Lung (tissue), 12 donors: Measurements from ENCODE around the gene DMRTA1. TPM values are rescaled to one million over a fixed set of nuclear protein-coding genes. Genes with fewer than 3 reads are reported as not detected.

Experiments used
- ATAC-seq: fragments of 200-7000 bp; cut with Tn5 transposase; one replicate; pipeline ENCODE4 v1.9.1; 2020; ENCODE audit warnings: moderate number of reproducible peaks; ENCODE audit not compliant: insufficient read depth, low FRiP score
- DNase-seq, 3 donors: peaks; one replicate each; pipeline ENCODE4 v3.0.0-alpha.2; 2013 to 2017
- H3K27ac ChIP-seq, 2 donors: one replicate each; pipeline ENCODE4 v1.5.1; 2013; ENCODE audit warnings: mild to moderate bottlenecking in 2 of 2, moderate library complexity in 2 of 2, control low read depth in 1 of 2, inconsistent platforms in 1 of 2, low read depth in 1 of 2, low read length in 1 of 2
- H3K27me3 ChIP-seq, 3 donors: one replicate each; pipeline ENCODE4 v1.5.1; 2013; ENCODE audit warnings: low read length in 2 of 3; ENCODE audit not compliant: control insufficient read depth in 3 of 3, insufficient read depth in 3 of 3
- H3K36me3 ChIP-seq, 4 donors: one replicate each; pipeline ENCODE4 v1.5.1; 2013; ENCODE audit warnings: low read length in 4 of 4, mild to moderate bottlenecking in 1 of 4, moderate library complexity in 1 of 4; ENCODE audit not compliant: control insufficient read depth in 4 of 4, insufficient read depth in 4 of 4
- H3K4me1 ChIP-seq, 5 donors: one replicate each; pipeline ENCODE4 v1.5.1; 2013; ENCODE audit warnings: low read length in 5 of 5, mild to moderate bottlenecking in 2 of 5, moderate library complexity in 1 of 5; ENCODE audit not compliant: control insufficient read depth in 5 of 5, insufficient read depth in 5 of 5
- H3K4me3 ChIP-seq: one replicate; pipeline ENCODE4 v1.5.1; 2013; ENCODE audit warnings: mild to moderate bottlenecking, control low read depth, moderate library complexity
- H3K9ac ChIP-seq, 2 donors: one replicate each; pipeline ENCODE4 v1.5.1; 2013; ENCODE audit warnings: low read length in 2 of 2, control low read depth in 1 of 2; ENCODE audit not compliant: insufficient read depth in 1 of 2
- H3K9me3 ChIP-seq, 4 donors: one replicate each; pipeline ENCODE4 v1.5.1; 2013; ENCODE audit warnings: low read length in 3 of 4, mild to moderate bottlenecking in 1 of 4, moderate library complexity in 1 of 4; ENCODE audit not compliant: control insufficient read depth in 4 of 4, insufficient read depth in 3 of 4
- WGBS, 2 donors: extraction: QIAGEN DNeasy Blood & Tissue Kit; methylation state at CpG; one replicate each; pipeline ENCODE4 v1.1.7; 2013; 5-methylcytosine and 5-hydroxymethylcytosine counted together
- polyA plus RNA-seq, 2 donors: library from polyadenylated mRNA; stranded (reverse); fragments of 200-250 nt; gene quantifications; one replicate each; pipeline ENCODE4 v1.2.1, GENCODE V29; 2013
- total RNA-seq, 2 donors: library from RNA; depleted of rRNA in 1 of 2; stranded (reverse); fragments of >200 nt in 1 of 2; gene quantifications; one replicate each; pipeline ENCODE4 v1.2.1, GENCODE V29; 2014 to 2021
- TF ChIP-seq, protein P1 (sequence below): IDR thresholded peaks from 2 replicates; pipeline ENCODE4 v1.5.1; 2012; ENCODE audit warnings: mild to moderate bottlenecking; ENCODE audit errors: control extremely low read depth, extremely low read depth
- donor health status: control.
- donor health status: control.
- donor health status: Bipolar disorder and iron deficiency.
- donor health status: healthy.
- donor health status: DM: yes; HTN: yes; CAD: no.

DMRTA1 gene
- total and polyA plus RNA-seq, 4 donors, result 0.69 to 4.2 (median 1.4) TPM

DNA sequence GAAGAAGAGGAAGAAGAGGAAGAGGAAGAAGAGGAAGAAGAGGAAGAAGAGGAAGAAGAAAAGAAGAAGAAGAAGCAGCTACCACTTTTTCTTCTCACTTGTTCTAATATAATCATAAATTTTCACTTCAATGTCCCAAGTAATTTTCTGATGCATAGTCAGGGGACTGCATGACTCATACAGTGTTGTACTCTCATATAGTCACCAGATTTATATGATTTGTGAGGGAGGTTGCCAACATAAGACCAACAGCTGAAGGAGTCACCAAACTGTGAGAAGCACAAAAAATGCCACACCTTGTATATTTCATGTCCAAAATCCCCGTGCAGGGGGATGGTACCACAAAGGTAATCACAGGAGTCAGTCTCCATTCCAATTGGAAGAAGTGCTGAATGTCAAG, 32.7 kb upstream of the DMRTA1 start:
- no peaks in the 10 kb centered on the region for H3K27me3 ChIP-seq
- no peak overlapping the region for H3K27ac ChIP-seq
- peaks cover 0 to 7% (median 0%) of the 10 kb centered on the region in 4 donors for H3K9me3 ChIP-seq
- no peaks in the 10 kb centered on the region for H3K4me1 ChIP-seq
- ATAC-seq (no peak), DNase-seq (no peak)
- H3K9ac ChIP-seq, result no peak overlapping the region
- TF ChIP-seq, protein P1, sequence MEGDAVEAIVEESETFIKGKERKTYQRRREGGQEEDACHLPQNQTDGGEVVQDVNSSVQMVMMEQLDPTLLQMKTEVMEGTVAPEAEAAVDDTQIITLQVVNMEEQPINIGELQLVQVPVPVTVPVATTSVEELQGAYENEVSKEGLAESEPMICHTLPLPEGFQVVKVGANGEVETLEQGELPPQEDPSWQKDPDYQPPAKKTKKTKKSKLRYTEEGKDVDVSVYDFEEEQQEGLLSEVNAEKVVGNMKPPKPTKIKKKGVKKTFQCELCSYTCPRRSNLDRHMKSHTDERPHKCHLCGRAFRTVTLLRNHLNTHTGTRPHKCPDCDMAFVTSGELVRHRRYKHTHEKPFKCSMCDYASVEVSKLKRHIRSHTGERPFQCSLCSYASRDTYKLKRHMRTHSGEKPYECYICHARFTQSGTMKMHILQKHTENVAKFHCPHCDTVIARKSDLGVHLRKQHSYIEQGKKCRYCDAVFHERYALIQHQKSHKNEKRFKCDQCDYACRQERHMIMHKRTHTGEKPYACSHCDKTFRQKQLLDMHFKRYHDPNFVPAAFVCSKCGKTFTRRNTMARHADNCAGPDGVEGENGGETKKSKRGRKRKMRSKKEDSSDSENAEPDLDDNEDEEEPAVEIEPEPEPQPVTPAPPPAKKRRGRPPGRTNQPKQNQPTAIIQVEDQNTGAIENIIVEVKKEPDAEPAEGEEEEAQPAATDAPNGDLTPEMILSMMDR, result no peak
- H3K36me3 ChIP-seq, result no peaks in the 10 kb centered on the region
- no peak overlapping the region for H3K4me3 ChIP-seq
- 75 to 81% methylated on average over 1 of the region's 1 CpG for WGBS, 2 donors

DNA sequence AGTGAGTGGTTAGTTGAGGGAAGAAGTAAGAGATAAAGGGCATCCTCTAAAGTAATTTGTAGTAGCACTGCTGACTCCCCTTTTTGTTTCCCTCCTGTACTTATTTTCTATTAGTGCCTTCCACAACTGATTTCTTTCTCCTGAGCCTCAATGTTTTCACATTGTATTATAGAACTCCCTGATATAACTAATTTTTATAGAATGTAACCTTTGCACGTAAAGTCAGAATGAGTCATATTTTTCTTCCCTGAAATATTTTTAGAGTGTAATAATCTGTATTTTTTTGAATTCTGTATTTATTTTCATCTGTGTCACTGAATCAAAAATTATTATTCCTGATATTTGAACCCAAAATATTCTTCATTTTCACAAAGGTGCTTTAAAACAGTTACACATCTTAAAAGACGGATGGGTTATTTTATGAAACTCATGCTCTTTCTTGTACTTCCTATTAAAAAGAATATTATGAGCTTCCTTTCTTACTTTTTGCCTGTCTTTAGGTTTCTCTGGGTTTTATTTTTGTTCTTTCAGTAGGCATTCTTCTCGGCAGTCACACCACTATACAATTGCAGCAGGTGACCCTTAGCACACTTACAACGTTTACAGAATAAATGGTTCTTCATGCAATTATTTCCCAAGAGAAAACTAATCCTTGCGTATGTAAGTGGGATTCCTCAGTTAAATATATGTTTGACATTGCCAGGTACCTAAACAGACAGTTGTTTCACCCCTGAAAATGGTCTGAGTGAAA, 30.5 kb upstream of the DMRTA1 start:
- WGBS, 2 donors, result 54 to 63% methylated on average over 5 of the region's 5 CpGs
- H3K27ac ChIP-seq, result no peak overlapping the region
- H3K27me3 ChIP-seq, result no peaks in the 10 kb centered on the region
- H3K36me3 ChIP-seq, result no peaks in the 10 kb centered on the region
- ATAC-seq, result no peak
- H3K9me3 ChIP-seq, result peaks cover 0 to 4% (median 0%) of the 10 kb centered on the region in 4 donors
- no peak overlapping the region for H3K4me3 ChIP-seq
- no peak for DNase-seq
- TF ChIP-seq, protein P1, result no peak
- H3K9ac ChIP-seq, result no peak overlapping the region
- H3K4me1 ChIP-seq, result no peaks in the 10 kb centered on the region

DNA sequence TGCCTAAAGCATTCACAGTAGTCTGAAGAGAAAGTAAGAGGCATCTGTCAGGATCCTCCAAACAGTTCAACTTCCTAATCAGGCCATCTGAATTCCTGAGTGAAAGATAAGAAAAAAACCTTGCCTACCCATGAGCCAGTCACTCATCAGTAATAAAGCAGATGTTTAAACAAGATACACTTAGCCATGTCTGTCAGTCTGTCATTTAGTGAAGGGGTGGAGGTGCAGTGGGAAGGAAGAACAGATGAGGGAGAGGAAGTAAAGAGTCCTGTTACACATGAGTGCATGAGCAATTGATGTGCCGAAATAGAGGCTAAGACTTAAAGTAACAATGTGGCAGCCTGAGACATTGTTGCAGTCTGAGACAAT, 29.9 kb upstream of the DMRTA1 start:
- DNase-seq (no peak), ATAC-seq (no peak)
- H3K36me3 ChIP-seq, result no peaks in the 10 kb centered on the region
- H3K9me3 ChIP-seq, result peaks cover 0 to 4% (median 0%) of the 10 kb centered on the region in 4 donors
- no peaks in the 10 kb centered on the region for H3K27me3 ChIP-seq
- no peak overlapping the region for H3K9ac ChIP-seq
- no peak overlapping the region for H3K4me3 ChIP-seq
- H3K27ac ChIP-seq, result no peak overlapping the region
- TF ChIP-seq, protein P1, result no peak
- H3K4me1 ChIP-seq, result no peaks in the 10 kb centered on the region
- 22 to 28% methylated on average over 1 of the region's 1 CpG for WGBS, 2 donors

DNA sequence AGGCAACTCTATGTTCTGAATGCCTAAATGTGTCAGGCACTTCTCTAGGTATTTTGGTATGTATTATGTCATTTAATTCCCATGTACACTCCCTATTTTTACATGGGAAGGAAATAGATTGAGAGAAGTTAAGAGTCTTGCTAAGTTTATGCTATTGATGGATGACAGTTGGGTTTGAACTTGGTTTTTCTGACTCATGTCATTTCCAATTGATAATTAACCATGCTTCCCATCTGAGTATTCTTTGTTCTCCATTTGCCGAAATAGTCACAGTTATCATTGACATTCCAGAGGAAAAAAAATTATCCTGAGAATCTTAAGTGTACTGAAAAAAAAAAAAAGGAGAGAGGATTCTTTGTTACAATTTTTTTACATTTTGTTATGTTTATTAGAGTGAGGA, 23.1 kb upstream of the DMRTA1 start:
- Histone ChIP-seq H3K4me3 (no peak overlapping the region), H3K27me3 (no peaks in the 10 kb centered on the region), H3K4me1 (no peaks in the 10 kb centered on the region), H3K27ac (no peak overlapping the region), H3K36me3 (no peaks in the 10 kb centered on the region), H3K9me3 (no peaks in the 10 kb centered on the region), H3K9ac (no peak overlapping the region)
- no peak for DNase-seq
- TF ChIP-seq, protein P1, result no peak
- WGBS, 2 donors, result 85 to 92% methylated on average over 1 of the region's 1 CpG
- no peak for ATAC-seq
